ENCODE results near the gene MAP3K4.

Gene MAP3K4

DNA sequence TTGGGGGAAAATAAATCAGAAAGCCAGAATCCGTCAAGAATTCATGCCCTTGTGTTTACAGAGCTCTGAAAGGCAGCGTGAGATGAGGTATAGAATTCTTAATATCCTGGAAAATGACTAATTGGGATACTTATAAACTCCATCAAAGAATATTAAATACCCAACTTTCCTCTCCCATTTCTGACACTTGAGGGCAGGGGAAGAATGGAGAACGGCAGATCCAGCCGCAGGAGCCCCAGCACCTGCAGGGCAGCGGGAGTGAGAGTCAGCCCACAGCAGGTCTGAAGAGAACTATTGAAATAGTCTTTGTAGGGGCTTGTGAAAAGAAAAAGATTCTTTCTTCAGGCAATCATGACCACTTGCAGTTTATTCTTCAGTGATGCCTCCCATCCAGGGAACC, 175.1 kb downstream of the MAP3K4 start:
- no peak for DNase-seq (ENCODE audit: low read depth in 4 of 4, low spot score in 1 of 4)

Measured in stimulated activated CD4-positive, alpha-beta T cell treated with anti-CD3 and anti-CD28 coated beads, Interleukin-1b, Interleukin-23, amount 100 ng/mL, for 24 hours (primary cell).